H1 (cell line): Measurements from ENCODE around the gene YEATS4. TPM values are rescaled to one million over a fixed set of nuclear protein-coding genes. Genes with fewer than 3 reads are reported as not detected.

Experiments used
- CTCF ChIA-PET: fragments of 300-600 bp; sonication (Branson Sonifier 250); formaldehyde crosslinking; loops from one replicate; lab custom pipeline; 2021; ENCODE audit not compliant: partially characterized antibody; lab: Charles Lee
- POLR2A ChIA-PET: fragments of 300-600 bp; sonication (Branson Sonifier 250); formaldehyde crosslinking; loops from one replicate; lab custom pipeline; 2021; ENCODE audit warnings: inconsistent platforms; ENCODE audit not compliant: partially characterized antibody; lab: Charles Lee
- DNase-seq, 2 experiments: peaks; one replicate each; pipeline versions ENCODE4 v3.0.0 to v3.0.0-alpha.2; 2010 to 2022; ENCODE audit warnings: low spot score in 2 of 2, low read depth in 1 of 2, mixed read lengths in 1 of 2
- FAIRE-seq: peaks from 2 replicates; lab custom pipeline; 2011; peaks lifted over from hg19 to GRCh38; lab: Jason Lieb, UNC
- H2AFZ ChIP-seq: 2 replicates; pipeline ENCODE4 v1.8.1; 2012; ENCODE audit warnings: low read length, inconsistent platforms
- H2AK5ac ChIP-seq: 2 replicates; pipeline ENCODE4 v1.6.1; 2013; ENCODE audit warnings: low read depth, low read length
- H2BK120ac ChIP-seq: replicated peaks from 2 replicates; pipeline ENCODE3; 2013; ENCODE audit warnings: low read depth, low read length, inconsistent platforms
- H2BK12ac ChIP-seq: 2 replicates; pipeline ENCODE4 v1.6.1; 2013; ENCODE audit warnings: low read depth, low read length
- H2BK15ac ChIP-seq: 2 replicates; pipeline ENCODE4 v1.6.1; 2013; ENCODE audit warnings: low read length
- H2BK20ac ChIP-seq: 2 replicates; pipeline ENCODE4 v1.6.1; 2013; ENCODE audit warnings: low read length
- H2BK5ac ChIP-seq: 2 replicates; pipeline ENCODE4 v1.6.1; 2013; ENCODE audit warnings: low read depth, low read length
- H3K14ac ChIP-seq: 2 replicates; pipeline ENCODE4 v1.6.1; 2013; ENCODE audit warnings: inconsistent platforms; ENCODE audit not compliant: insufficient read length
- H3K18ac ChIP-seq: 2 replicates; pipeline ENCODE4 v1.6.1; 2013; ENCODE audit warnings: low read length; ENCODE audit errors: extremely low read depth
- H3K23ac ChIP-seq: 2 replicates; pipeline ENCODE4 v1.6.1; 2013; ENCODE audit warnings: inconsistent platforms; ENCODE audit not compliant: insufficient read length
- H3K23me2 ChIP-seq: 2 replicates; pipeline ENCODE4 v1.6.1; 2013; ENCODE audit warnings: low read depth, low read length
- H3K27ac ChIP-seq: 2 replicates; pipeline ENCODE4 v1.6.1; 2011; ENCODE audit warnings: low read depth, low read length, inconsistent platforms
- H3K27me3 ChIP-seq, 4 experiments: replicated peaks in 1 of 4; 1 replicate in 1 of 4; 2 replicates in 3 of 4; pipeline versions ENCODE4 v1.6.1 to v1.8.1; 2011 to 2013; ENCODE audit warnings: low read length in 3 of 4, mild to moderate bottlenecking in 3 of 4, inconsistent platforms in 2 of 4, mixed read lengths in 2 of 4, moderate library complexity in 1 of 4; ENCODE audit not compliant: control insufficient read depth in 3 of 4, insufficient read depth in 3 of 4; ENCODE audit errors: extremely low read depth in 1 of 4
- H3K36me3 ChIP-seq, 4 experiments: 2 replicates each; pipeline versions ENCODE4 v1.6.1 to v1.8.1; 2011 to 2013; ENCODE audit warnings: mild to moderate bottlenecking in 4 of 4, low read length in 3 of 4, moderate library complexity in 2 of 4, control low read depth in 1 of 4, inconsistent platforms in 1 of 4; ENCODE audit not compliant: insufficient read depth in 4 of 4, control insufficient read depth in 2 of 4
- H3K4ac ChIP-seq: replicated peaks from 2 replicates; pipeline ENCODE3; 2013; ENCODE audit warnings: low read length, low read depth, mixed read lengths, inconsistent platforms; ENCODE audit not compliant: insufficient read length
- H3K4me1 ChIP-seq, 4 experiments: replicated peaks in 1 of 4; 1 replicate in 1 of 4; 2 replicates in 3 of 4; pipeline versions ENCODE4 v1.6.1 to v1.8.1; 2011 to 2013; ENCODE audit warnings: low read length in 3 of 4, inconsistent platforms in 2 of 4, mixed read lengths in 1 of 4; ENCODE audit not compliant: insufficient read depth in 4 of 4, control insufficient read depth in 3 of 4
- H3K4me2 ChIP-seq, 2 experiments: 2 replicates each; pipeline versions ENCODE4 v1.6.1 to v1.8.1; 2011 to 2013; ENCODE audit warnings: low read depth in 2 of 2, low read length in 2 of 2, control low read depth in 1 of 2, inconsistent platforms in 1 of 2, mild to moderate bottlenecking in 1 of 2; ENCODE audit not compliant: insufficient read depth in 1 of 2
- H3K4me3 ChIP-seq, 4 experiments: fragments of 200-600, 300-600 bp in 1 of 4; sonication (generic), shearing (Covaris generic), sonication (Bioruptor Twin) in 1 of 4; 2 replicates each; pipeline versions ENCODE4 v1.5.1 to v1.8.1; 2011 to 2016; ENCODE audit warnings: low read length in 4 of 4, low read depth in 3 of 4, control low read depth in 2 of 4, inconsistent platforms in 2 of 4, mild to moderate bottlenecking in 2 of 4, mixed read lengths in 1 of 4, moderate library complexity in 1 of 4; ENCODE audit not compliant: insufficient read depth in 2 of 4; ENCODE audit errors: extremely low read depth in 1 of 4
- H3K56ac ChIP-seq: replicated peaks from 2 replicates; pipeline ENCODE3; 2013; ENCODE audit warnings: low read depth, mild to moderate bottlenecking, mixed read lengths, low read length, inconsistent platforms; ENCODE audit not compliant: insufficient read length
- H3K79me1 ChIP-seq: 2 replicates; pipeline ENCODE4 v1.6.1; 2013; ENCODE audit warnings: low read depth, low read length, control low read depth
- H3K79me2 ChIP-seq, 2 experiments: 2 replicates each; pipeline versions ENCODE4 v1.6.1 to v1.8.1; 2012 to 2013; ENCODE audit warnings: low read length in 2 of 2, mild to moderate bottlenecking in 2 of 2, inconsistent platforms in 1 of 2; ENCODE audit not compliant: insufficient read depth in 2 of 2, control insufficient read depth in 1 of 2
- H3K9ac ChIP-seq, 4 experiments: replicated peaks in 1 of 4; 1 replicate in 1 of 4; 2 replicates in 3 of 4; pipeline versions ENCODE4 v1.6.1 to v1.8.1; 2011 to 2013; ENCODE audit warnings: low read depth in 3 of 4, low read length in 3 of 4, control low read depth in 2 of 4, mild to moderate bottlenecking in 2 of 4, moderate library complexity in 2 of 4, inconsistent platforms in 1 of 4; ENCODE audit errors: extremely low read depth in 1 of 4
- H3K9me3 ChIP-seq, 2 experiments: 2 replicates each; pipeline versions ENCODE4 v1.6.1 to v1.8.1; 2012 to 2013; ENCODE audit warnings: mild to moderate bottlenecking in 2 of 2, moderate library complexity in 2 of 2, control low read depth in 1 of 2, inconsistent platforms in 1 of 2, low read depth in 1 of 2, low read length in 1 of 2, mixed read lengths in 1 of 2; ENCODE audit not compliant: insufficient read depth in 2 of 2
- H4K20me1 ChIP-seq, 2 experiments: replicated peaks in 1 of 2; 2 replicates each; pipeline versions ENCODE3 to v1.8.1; 2011 to 2013; ENCODE audit warnings: inconsistent platforms in 2 of 2, low read length in 2 of 2, mild to moderate bottlenecking in 1 of 2; ENCODE audit not compliant: insufficient read depth in 2 of 2, control insufficient read depth in 1 of 2
- H4K5ac ChIP-seq: 2 replicates; pipeline ENCODE4 v1.6.1; 2013; ENCODE audit warnings: low read length, low read depth, mixed read lengths, inconsistent platforms; ENCODE audit not compliant: insufficient read length
- H4K8ac ChIP-seq: 2 replicates; pipeline ENCODE4 v1.8.0; 2013; ENCODE audit warnings: mild to moderate bottlenecking, moderate library complexity, low read length, inconsistent platforms; ENCODE audit not compliant: insufficient read depth; ENCODE audit errors: extremely low read depth
- H4K91ac ChIP-seq: replicated peaks from 2 replicates; pipeline ENCODE3; 2013; ENCODE audit warnings: low read length, mixed read lengths, inconsistent platforms; ENCODE audit not compliant: insufficient read length
- ASH2L ChIP-seq: fragments of 200-600, 300-600 bp; sonication (generic); IDR thresholded peaks from one replicate; pipeline ENCODE4 v1.7.1; 2017; ENCODE audit warnings: low read length
- CBX8 ChIP-seq: fragments of 300-800, 300-1000 bp; sonication (generic); IDR thresholded peaks from 2 replicates; pipeline ENCODE4 v1.7.1; 2016; ENCODE audit warnings: low read depth, low read length, borderline replicate concordance
- EP300 ChIP-seq, 2 experiments: IDR thresholded peaks; 1 replicate in 1 of 2; 2 replicates in 1 of 2; pipeline ENCODE4 v1.6.1; 2011 to 2012; ENCODE audit warnings: low read depth in 2 of 2, low read length in 2 of 2, mild to moderate bottlenecking in 2 of 2, borderline replicate concordance in 1 of 2, inconsistent platforms in 1 of 2, moderate library complexity in 1 of 2
- GABPA ChIP-seq: IDR thresholded peaks from 2 replicates; pipeline ENCODE4 v1.6.1; 2011; ENCODE audit warnings: mild to moderate bottlenecking, low read length, moderate library complexity, borderline replicate concordance; ENCODE audit not compliant: insufficient read depth
- GTF2F1 ChIP-seq: IDR thresholded peaks from 2 replicates; pipeline ENCODE4 v1.6.1; 2012; ENCODE audit warnings: low read depth, low read length, improper control_type of control experiment, borderline replicate concordance
- HDAC6 ChIP-seq: IDR thresholded peaks from one replicate; pipeline ENCODE4 v1.7.1; 2012; ENCODE audit warnings: low read depth, mild to moderate bottlenecking, inconsistent platforms, low read length, moderate library complexity
- JUN ChIP-seq: IDR thresholded peaks from 2 replicates; pipeline ENCODE4 v1.6.1; 2011; ENCODE audit warnings: low read depth, mild to moderate bottlenecking, improper control_type of control experiment, low read length
- POU5F1 ChIP-seq: IDR thresholded peaks from 2 replicates; pipeline ENCODE4 v1.6.1; 2011; ENCODE audit warnings: low read depth, mild to moderate bottlenecking, low read length, moderate library complexity
- RXRA ChIP-seq: IDR thresholded peaks from 2 replicates; pipeline ENCODE4 v1.6.1; 2011; ENCODE audit warnings: low read depth, mild to moderate bottlenecking, low read length, moderate library complexity; ENCODE audit not compliant: insufficient read depth
- SIRT6 ChIP-seq: IDR thresholded peaks from one replicate; pipeline ENCODE4 v1.7.1; 2012; ENCODE audit warnings: low read length, inconsistent platforms
- SP2 ChIP-seq: IDR thresholded peaks from 2 replicates; pipeline ENCODE4 v1.6.1; 2012; ENCODE audit warnings: mild to moderate bottlenecking, low read length, inconsistent platforms
- SRF ChIP-seq: IDR thresholded peaks from 2 replicates; pipeline ENCODE4 v1.6.1; 2011; ENCODE audit warnings: mild to moderate bottlenecking, low read depth, low read length, moderate library complexity
- TBP ChIP-seq: IDR thresholded peaks from 2 replicates; pipeline ENCODE4 v1.6.1; 2011; ENCODE audit warnings: low read depth, low read length, improper control_type of control experiment
- TEAD4 ChIP-seq: IDR thresholded peaks from 2 replicates; pipeline ENCODE4 v1.6.1; 2012; ENCODE audit warnings: low read depth, low read length, inconsistent platforms, mixed read lengths
- WGBS, 2 experiments: shearing (Covaris generic) in 1 of 2; methylation state at CpG; one replicate each; pipeline versions ENCODE4 v1.1.6 to v1.1.7; 2013 to 2015; ENCODE audit warnings: low lambda C conversion rate in 2 of 2, mixed read lengths in 2 of 2, inconsistent platforms in 1 of 2, low coverage in 1 of 2, missing lambda C conversion rate in 1 of 2; ENCODE audit not compliant: insufficient replicate concordance in 2 of 2, insufficient coverage in 1 of 2, insufficient read length in 1 of 2; ENCODE audit errors: extremely low coverage in 1 of 2, missing lambda C conversion rate in 1 of 2; 5-methylcytosine and 5-hydroxymethylcytosine counted together
- polyA plus RNA-seq, 7 experiments: library from polyadenylated mRNA; depleted of rRNA in 3 of 7; stranded (reverse) in 5 of 7; unstranded in 2 of 7; fragments of >200 nt in 5 of 7; fragments of 200-250 nt in 2 of 7; gene quantifications; 1 replicate in 5 of 7; 2 replicates in 1 of 7; 4 replicates in 1 of 7; pipeline versions ENCODE4 v1.2.1 to v1.2.3, GENCODE V29; 2011 to 2013; ENCODE audit warnings: missing spikeins in 2 of 7, mixed read lengths in 2 of 7
- total RNA-seq: library from RNA; stranded (reverse); fragmentation: NEBNext Ultra II Directional; extraction: Animal tissue kit (Norgen Biotek cat#: 25700); gene quantifications from 2 replicates; pipeline ENCODE4 v1.2.1, GENCODE V29; 2021
- TF ChIP-seq, protein P1 (sequence below): IDR thresholded peaks from 2 replicates; pipeline ENCODE4 v1.6.1; 2011; ENCODE audit warnings: low read depth, mild to moderate bottlenecking, low read length; ENCODE audit not compliant: insufficient read depth

The YEATS4 gene
- total and polyA plus RNA-seq, 2 of the 8 experiments (the other 6 are each of a cell fraction or from before 2014, with no cell fraction given), result 25.7 to 32.5 TPM

DNA sequence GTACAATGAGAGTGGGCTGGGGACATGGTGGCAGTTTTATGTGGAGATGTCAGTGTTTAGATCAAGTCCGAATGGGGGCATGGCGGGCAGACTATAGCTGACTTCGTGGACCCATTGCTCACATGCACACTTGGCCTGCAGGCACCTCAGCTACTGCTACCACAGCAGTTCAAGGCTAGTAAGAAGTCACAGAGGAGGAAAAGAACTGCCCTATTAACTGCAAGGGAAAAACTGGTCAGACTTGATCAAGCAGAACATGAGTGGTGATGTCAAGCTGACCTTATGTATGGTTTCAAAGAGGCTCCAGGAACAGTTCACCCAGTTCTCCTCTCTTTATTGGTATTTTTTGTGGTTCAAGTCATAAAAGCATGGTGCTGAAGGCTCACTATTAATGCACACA is 80.5 kb downstream of the YEATS4 start:
- no peak overlapping the region for H3K18ac ChIP-seq
- no peak overlapping the region for H3K4me2 ChIP-seq
- ChIA-PET CTCF (no interaction called here), POLR2A (no interaction called here)
- no peak overlapping the region for H2BK20ac ChIP-seq
- H4K20me1 ChIP-seq, result no peaks in the 10 kb centered on the region
- no peaks in the 10 kb centered on the region for H3K23me2 ChIP-seq
- no peaks in the 10 kb centered on the region for H3K36me3 ChIP-seq
- 90% methylated on average over 3 of the region's 3 CpGs; no CpG with 5 or more reads in 1 of the 2 experiments for WGBS, 2 experiments
- H4K91ac ChIP-seq, result no peak overlapping the region
- no peak overlapping the region for H3K14ac ChIP-seq
- H4K8ac ChIP-seq, result no peak overlapping the region
- no peak overlapping the region for H3K56ac ChIP-seq
- 0 out of 7 replicates have a peak, but pooled peaks cover 0 to 3% (median 0%) of the 10 kb centered on the region in 4 experiments for H3K4me1 ChIP-seq
- H3K4ac ChIP-seq, result no peak overlapping the region
- H3K9ac ChIP-seq, result no peak overlapping the region
- H3K4me3 ChIP-seq, result no peak overlapping the region
- no peaks in the 10 kb centered on the region for H3K79me1 ChIP-seq
- H4K5ac ChIP-seq, result no peak overlapping the region
- no peak overlapping the region for H3K27ac ChIP-seq
- DNase-seq (no peak), FAIRE-seq (no peak)
- H3K27me3 ChIP-seq, result no peaks in the 10 kb centered on the region
- no peaks in the 10 kb centered on the region for H3K9me3 ChIP-seq
- H2AK5ac ChIP-seq, result no peak overlapping the region
- H2BK15ac ChIP-seq, result no peak overlapping the region
- no peak overlapping the region for H3K23ac ChIP-seq
- H3K79me2 ChIP-seq, result no peaks in the 10 kb centered on the region
- no peak overlapping the region for H2BK120ac ChIP-seq
- H2BK12ac ChIP-seq, result no peak overlapping the region
- no peak overlapping the region for H2AFZ ChIP-seq
- no peak overlapping the region for H2BK5ac ChIP-seq
- no peak for TF ChIP-seq CBX8
- no peak for TF ChIP-seq JUN
- no peak for TF ChIP-seq ASH2L
- TF ChIP-seq GTF2F1, result no peak
- no peak for TF ChIP-seq TBP
- TF ChIP-seq, protein P1, sequence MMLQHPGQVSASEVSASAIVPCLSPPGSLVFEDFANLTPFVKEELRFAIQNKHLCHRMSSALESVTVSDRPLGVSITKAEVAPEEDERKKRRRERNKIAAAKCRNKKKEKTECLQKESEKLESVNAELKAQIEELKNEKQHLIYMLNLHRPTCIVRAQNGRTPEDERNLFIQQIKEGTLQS, result no peak
- TF ChIP-seq HDAC6, result no peak
- TF ChIP-seq SRF, result no peak
- TF ChIP-seq TEAD4, result no peak
- TF ChIP-seq POU5F1, result no peak
- no peak for TF ChIP-seq SP2
- TF ChIP-seq EP300 (IDR thresholded peaks at IDR 0.05; ENCODE audit: borderline replicate concordance in 1 of 2, low read depth in 2 of 2, low read length in 2 of 2), result no peak
- TF ChIP-seq GABPA, result no peak
- TF ChIP-seq SIRT6, result no peak
- TF ChIP-seq RXRA, result no peak
